Tibial artery (tissue), 4 donors: Measurements from ENCODE around the gene AUNIP.

ENCODE experiments used
- DNase-seq, 2 donors: peaks; one replicate each; pipeline ENCODE4 v3.0.0-alpha.2; 2019
- H3K27ac ChIP-seq, 2 donors: fragments of 200-600 bp; sonication (generic) in 1 of 2; 1 replicate in 1 of 2; 2 replicates in 1 of 2; pipeline ENCODE4 v1.5.1; 2018 to 2019; ENCODE audit warnings: mild to moderate bottlenecking in 1 of 2
- H3K27me3 ChIP-seq, 2 donors: fragments of 200-600 bp; sonication (generic) in 1 of 2; one replicate each; pipeline versions ENCODE4 v1.5.1 to v1.6.0; 2016 to 2019
- H3K36me3 ChIP-seq, 3 donors: fragments of 200-600 bp; sonication (generic) in 2 of 3; one replicate each; pipeline ENCODE4 v1.5.1; 2016 to 2019; ENCODE audit warnings: mild to moderate bottlenecking in 2 of 3
- H3K4me1 ChIP-seq, 4 donors: fragments of 200-600 bp; sonication (generic) in 2 of 4; 1 replicate in 3 of 4; 2 replicates in 1 of 4; pipeline ENCODE4 v1.5.1; 2016 to 2019
- H3K4me3 ChIP-seq, 2 donors: fragments of 200-600 bp; sonication (generic) in 1 of 2; 1 replicate in 1 of 2; 2 replicates in 1 of 2; pipeline ENCODE4 v1.5.1; 2018 to 2019; ENCODE audit warnings: mild to moderate bottlenecking in 2 of 2
- H3K9me3 ChIP-seq, 3 donors: fragments of 200-600 bp; sonication (generic) in 1 of 3; one replicate each; pipeline ENCODE4 v1.5.1; 2016 to 2019
- intact Hi-C: fragments of 100-400 bp; cut with DNase I; formaldehyde crosslinking; loops from one replicate; pipeline ENCODE4 v1.15.0; 2023; ENCODE audit warnings: low total_unique reads
- TF ChIP-seq, protein P1 (sequence below), 2 experiments: fragments of 200-600 bp in 1 of 2; fragments of 450-650 bp in 1 of 2; IDR thresholded peaks; one replicate each; pipeline ENCODE4 v1.5.1; 2017 to 2019; ENCODE audit warnings: antibody characterized with exemption in 2 of 2, mild to moderate bottlenecking in 1 of 2, moderate library complexity in 1 of 2

The AUNIP gene

DNA sequence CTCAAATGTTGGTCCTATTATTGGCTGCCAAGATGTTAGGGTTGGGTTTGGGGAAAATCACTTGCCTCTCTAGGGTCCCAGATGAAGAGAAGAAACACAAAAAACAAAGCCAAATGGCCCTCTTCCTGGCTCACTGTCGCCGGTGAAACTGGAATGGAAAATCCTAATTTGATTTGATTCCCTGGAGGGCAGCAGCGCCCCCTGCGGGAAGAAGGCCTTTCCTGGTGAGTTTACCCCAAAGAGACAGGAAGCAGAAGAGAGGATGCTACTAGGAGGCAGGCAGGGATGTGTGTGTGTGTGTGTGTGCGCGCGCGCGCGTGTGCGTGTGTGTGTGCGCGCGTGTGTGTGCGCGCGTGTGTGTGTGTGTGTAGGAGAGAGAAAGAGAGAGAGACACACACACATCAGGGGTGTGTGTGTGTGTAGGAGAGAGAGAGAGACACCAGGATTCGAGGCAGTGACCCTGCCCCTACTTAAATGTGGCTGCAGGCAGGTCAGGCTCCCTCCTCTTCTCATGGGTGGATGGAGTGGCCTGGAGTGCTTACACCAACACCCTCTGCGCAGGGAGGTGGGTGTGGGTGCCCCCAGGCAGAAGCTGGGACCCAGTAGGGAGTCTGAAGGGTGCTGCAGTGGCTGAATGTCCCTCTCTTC lies 62.3 kb downstream of the AUNIP start:
- DNase-seq, result peak; percentile 88 to 89
- Histone ChIP-seq H3K27me3 (no peaks in the 10 kb centered on the region), H3K27ac (peak overlapping the region in 1 of 2 donors; percentile 20), H3K36me3 (no peaks in the 10 kb centered on the region), H3K4me3 (no peak overlapping the region), H3K4me1 (peaks cover 0 to 34% (median 29%) of the 10 kb centered on the region in 4 donors), H3K9me3 (no peaks in the 10 kb centered on the region)
- intact Hi-C loops, result loop anchor here (2.0 to 5.0 kb wide), 2 partner anchors 105 to 188 kb away; no protein-coding TSS in a partner anchor
- TF ChIP-seq, protein P1, sequence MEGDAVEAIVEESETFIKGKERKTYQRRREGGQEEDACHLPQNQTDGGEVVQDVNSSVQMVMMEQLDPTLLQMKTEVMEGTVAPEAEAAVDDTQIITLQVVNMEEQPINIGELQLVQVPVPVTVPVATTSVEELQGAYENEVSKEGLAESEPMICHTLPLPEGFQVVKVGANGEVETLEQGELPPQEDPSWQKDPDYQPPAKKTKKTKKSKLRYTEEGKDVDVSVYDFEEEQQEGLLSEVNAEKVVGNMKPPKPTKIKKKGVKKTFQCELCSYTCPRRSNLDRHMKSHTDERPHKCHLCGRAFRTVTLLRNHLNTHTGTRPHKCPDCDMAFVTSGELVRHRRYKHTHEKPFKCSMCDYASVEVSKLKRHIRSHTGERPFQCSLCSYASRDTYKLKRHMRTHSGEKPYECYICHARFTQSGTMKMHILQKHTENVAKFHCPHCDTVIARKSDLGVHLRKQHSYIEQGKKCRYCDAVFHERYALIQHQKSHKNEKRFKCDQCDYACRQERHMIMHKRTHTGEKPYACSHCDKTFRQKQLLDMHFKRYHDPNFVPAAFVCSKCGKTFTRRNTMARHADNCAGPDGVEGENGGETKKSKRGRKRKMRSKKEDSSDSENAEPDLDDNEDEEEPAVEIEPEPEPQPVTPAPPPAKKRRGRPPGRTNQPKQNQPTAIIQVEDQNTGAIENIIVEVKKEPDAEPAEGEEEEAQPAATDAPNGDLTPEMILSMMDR (IDR thresholded peaks at IDR 0.05), result peak; percentile 69 to 84

- Histone ChIP-seq H3K27ac (peak overlapping the region in 1 of 2 donors; percentile 20), H3K9me3 (no peaks in the 10 kb centered on the region), H3K36me3 (no peaks in the 10 kb centered on the region), H3K27me3 (no peaks in the 10 kb centered on the region), H3K4me3 (no peak overlapping the region), H3K4me1 (peaks cover 0 to 27% (median 24%) of the 10 kb centered on the region in 4 donors)
- no peak for DNase-seq
- intact Hi-C loops, result loop anchor here (2.0 to 5.0 kb wide), 2 partner anchors 104 to 187 kb away; no protein-coding TSS in a partner anchor
- TF ChIP-seq, protein P1 (IDR thresholded peaks at IDR 0.05), result no peak
Observed at GRCh38 chr1:25795946-25796810, 63.1 kb downstream of the AUNIP start.

DNA sequence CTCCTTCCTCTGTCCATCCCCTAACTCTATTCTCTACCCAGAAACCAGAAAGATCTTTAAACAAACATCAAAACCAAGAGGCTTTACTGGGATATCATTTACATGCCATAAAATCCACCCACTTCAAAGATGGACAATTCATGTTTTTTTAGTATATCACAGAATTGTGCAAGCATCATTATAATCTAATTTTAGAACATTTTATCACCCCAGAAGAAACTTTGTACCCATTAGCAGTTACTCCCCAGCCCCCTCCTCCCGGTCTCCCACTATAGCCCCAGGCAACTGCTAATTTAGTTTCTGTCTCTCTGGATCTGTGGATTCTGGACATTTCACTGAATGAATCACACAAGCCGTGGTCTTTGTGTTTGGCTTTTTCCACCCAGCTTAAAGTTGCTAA lies 64.0 kb downstream of the AUNIP start:
- Histone ChIP-seq H3K9me3 (no peaks in the 10 kb centered on the region), H3K36me3 (no peaks in the 10 kb centered on the region), H3K4me1 (peaks cover 0 to 21% (median 17%) of the 10 kb centered on the region in 4 donors), H3K4me3 (no peak overlapping the region), H3K27ac (no peak overlapping the region), H3K27me3 (no peaks in the 10 kb centered on the region)
- no peak for DNase-seq
- intact Hi-C loops, result loop anchor here (5.0 kb wide), 1 partner anchor 103 kb away; no protein-coding TSS in a partner anchor
- TF ChIP-seq, protein P1 (IDR thresholded peaks at IDR 0.05), result no peak

DNA sequence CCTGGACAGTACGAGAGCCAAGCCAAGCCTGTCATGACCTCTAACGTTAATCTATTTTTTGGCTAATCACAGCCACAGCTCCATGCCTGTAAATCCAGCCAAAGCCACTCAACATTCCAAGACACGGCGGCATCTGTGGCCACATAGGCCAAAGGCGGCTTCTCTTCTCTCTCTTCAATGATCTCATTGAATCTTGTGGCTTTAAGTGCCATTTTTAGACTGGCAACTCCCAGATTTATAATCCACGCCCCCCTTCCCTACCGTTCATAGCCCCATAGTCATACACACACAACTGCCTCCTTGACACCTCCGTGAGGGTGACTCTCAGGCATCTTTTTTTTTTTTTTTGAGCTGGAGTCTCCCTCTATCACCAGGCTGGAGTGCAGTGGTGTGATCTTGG lies 64.9 kb downstream of the AUNIP start:
- TF ChIP-seq, protein P1 (IDR thresholded peaks at IDR 0.05), result no peak
- intact Hi-C loops, result no loop called here
- Histone ChIP-seq H3K4me3 (no peak overlapping the region), H3K27me3 (no peaks in the 10 kb centered on the region), H3K36me3 (no peaks in the 10 kb centered on the region), H3K27ac (peak overlapping the region; percentile 38 to 62), H3K4me1 (peaks cover 0 to 16% (median 12%) of the 10 kb centered on the region in 4 donors), H3K9me3 (no peaks in the 10 kb centered on the region)
- no peak for DNase-seq

DNA sequence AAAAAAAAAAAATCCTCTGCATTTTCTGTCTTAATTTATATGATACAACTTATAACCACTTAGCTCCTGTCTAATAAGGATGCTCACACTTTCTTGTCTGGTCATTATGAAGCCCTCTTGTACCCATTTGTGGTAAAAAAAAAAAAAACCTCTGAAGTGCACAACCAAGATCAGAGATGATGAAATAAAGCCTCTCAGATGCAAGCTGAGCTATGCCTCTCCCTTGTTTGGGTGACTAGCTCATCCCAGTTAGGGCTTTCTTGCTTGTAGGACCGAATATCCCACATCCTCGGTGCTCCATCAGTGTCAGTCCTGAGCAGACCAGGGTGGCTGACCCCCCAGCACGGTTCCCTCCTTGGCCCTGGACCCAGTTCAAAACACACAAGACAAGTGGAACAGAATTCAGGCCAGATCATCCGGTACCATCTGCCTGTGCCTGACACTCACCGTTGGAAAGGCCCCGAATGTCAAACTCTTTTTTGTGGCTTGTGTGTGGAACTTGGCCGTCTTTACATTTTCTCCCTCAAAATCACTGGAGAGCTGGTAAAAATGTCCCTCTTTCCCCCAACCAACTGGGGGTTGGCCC lies 65.6 kb downstream of the AUNIP start:
- Histone ChIP-seq H3K36me3 (no peaks in the 10 kb centered on the region), H3K27me3 (no peaks in the 10 kb centered on the region), H3K9me3 (no peaks in the 10 kb centered on the region), H3K27ac (peak overlapping the region; percentile 38 to 62), H3K4me3 (no peak overlapping the region), H3K4me1 (peaks cover 0 to 15% (median 9%) of the 10 kb centered on the region in 4 donors)
- TF ChIP-seq, protein P1 (IDR thresholded peaks at IDR 0.05), result no peak
- intact Hi-C loops, result no loop called here
- DNase-seq, result no peak
